Measurements from ENCODE around the gene CENPB.

DNA sequence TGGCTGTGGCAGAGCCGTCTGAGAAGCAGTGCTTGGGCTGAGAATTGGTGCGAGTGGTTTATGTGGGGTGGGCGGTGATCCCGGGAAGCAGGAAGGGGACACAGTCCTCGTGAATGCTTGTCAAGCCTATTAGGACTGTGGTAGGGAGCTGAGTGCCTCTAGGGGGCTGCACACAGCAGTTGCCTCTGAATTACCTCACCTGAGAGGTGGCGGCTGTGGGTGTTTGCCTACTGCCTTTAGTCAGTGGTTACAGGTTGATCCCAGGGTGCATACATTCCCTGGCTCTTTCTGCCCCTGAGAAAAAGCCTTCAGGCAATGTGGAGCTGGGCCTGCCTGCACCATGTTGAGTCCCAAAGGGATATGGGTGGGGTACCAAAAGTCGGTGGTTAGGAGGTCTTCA is 39.0 kb upstream of the CENPB start:
- TF ChIP-seq CTCF (IDR thresholded peaks at IDR 0.05; ENCODE audit: low read length), result peak; percentile 14; the same call in 1 of the 2 replicates
- TF ChIP-seq EZH2 (IDR thresholded peaks at IDR 0.05; ENCODE audit: borderline replicate concordance, low read length), result no peak
